ENCODE results near the gene DLGAP5. TPM values are rescaled to one million over a fixed set of nuclear protein-coding genes. Genes with fewer than 3 reads are reported as not detected.

DLGAP5 gene
- total RNA-seq, 1 experiment from 2014 or later = 144 TPM

GRCh38 chr14:55188686-55189295, 2.6 kb downstream of the DLGAP5 start:
- no peak for DNase-seq (ENCODE audit: low read depth)

GRCh38 chr14:55180434-55180833, 11.0 kb downstream of the DLGAP5 start:
- no peak for DNase-seq (ENCODE audit: low read depth)

GRCh38 chr14:55180006-55180405, 11.4 kb downstream of the DLGAP5 start:
- DNase-seq (ENCODE audit: low read depth) = no peak

- no peak for DNase-seq (ENCODE audit: low read depth)
Observed at GRCh38 chr14:55170526-55170925, 20.9 kb downstream of the DLGAP5 start.

- DNase-seq (ENCODE audit: low read depth) = peak; percentile 33
Observed at GRCh38 chr14:55160989-55161388, 30.4 kb downstream of the DLGAP5 start.

- no peak for DNase-seq (ENCODE audit: low read depth)
Observed at GRCh38 chr14:55158412-55158811, 33.0 kb downstream of the DLGAP5 start.

GRCh38 chr14:55157080-55157479, 34.3 kb downstream of the DLGAP5 start:
- DNase-seq (ENCODE audit: low read depth) = no peak

GRCh38 chr14:55153951-55154350, 37.4 kb downstream of the DLGAP5 start:
- no peak for DNase-seq (ENCODE audit: low read depth)

GRCh38 chr14:55152052-55152753, 39.2 kb downstream of the DLGAP5 start:
- no peak for DNase-seq (ENCODE audit: low read depth)

- DNase-seq (ENCODE audit: low read depth) = no peak
Observed at GRCh38 chr14:55151601-55152000, 39.8 kb downstream of the DLGAP5 start.

- DNase-seq (ENCODE audit: low read depth) = no peak
Observed at GRCh38 chr14:55146425-55146824, 45.0 kb downstream of the DLGAP5 start.

GRCh38 chr14:55142466-55142865, 48.9 kb downstream of the DLGAP5 start:
- DNase-seq (ENCODE audit: low read depth) = no peak

GRCh38 chr14:55141825-55142224, 49.6 kb downstream of the DLGAP5 start:
- no peak for DNase-seq (ENCODE audit: low read depth)

GRCh38 chr14:55139696-55140509, 51.5 kb downstream of the DLGAP5 start:
- no peak for DNase-seq (ENCODE audit: low read depth)

GRCh38 chr14:55139141-55139540, 52.2 kb downstream of the DLGAP5 start:
- no peak for DNase-seq (ENCODE audit: low read depth)

- DNase-seq (ENCODE audit: low read depth) = no peak
Observed at GRCh38 chr14:55138091-55138490, 53.3 kb downstream of the DLGAP5 start.

GRCh38 chr14:55136885-55137786, 54.2 kb downstream of the DLGAP5 start:
- peak; percentile 89 for DNase-seq (ENCODE audit: low read depth)

GRCh38 chr14:55136241-55136640, 55.1 kb downstream of the DLGAP5 start:
- DNase-seq (ENCODE audit: low read depth) = peak; percentile 56

GRCh38 chr14:55133416-55133815, 58.0 kb downstream of the DLGAP5 start:
- DNase-seq (ENCODE audit: low read depth) = peak; percentile 76

GRCh38 chr14:55131370-55132137, 59.8 kb downstream of the DLGAP5 start:
- DNase-seq (ENCODE audit: low read depth) = peak; percentile 73

- DNase-seq (ENCODE audit: low read depth) = peak; percentile 64
Observed at GRCh38 chr14:55130196-55130550, 61.2 kb downstream of the DLGAP5 start.
